ENCODE data around the gene OR10S1.
"Not testable (repeated sequence)": the region's sequence is repeated elsewhere in the genome, so short reads cannot be mapped to it uniquely, and the experiment has no call there.

GRCh38 chr11:124015837-124016236 lies 38.3 kb upstream of the OR10S1 start:
- not testable (repeated sequence) for TF ChIP-seq SUZ12 (IDR thresholded peaks at IDR 0.05; ENCODE audit: extremely low read depth, insufficient read depth, insufficient read length); ZNF274 (IDR thresholded peaks at IDR 0.05; ENCODE audit: low read depth, low read length)
